NCI-H2029 treated with DMSO at 0.1 percent for 48 hours (cell line): Measurements from ENCODE around the gene FLII.
A peak's percentile ranks its signal among the peaks of the same experiment; 100 is the strongest.

Experiments
- DNase-seq: peaks from one replicate; lab custom pipeline; 2025; lab: John Stamatoyannopoulos, UW

FLII gene

GRCh38 chr17:18241229-18241871, 17.2 kb downstream of the FLII start:
- DNase-seq = no peak

- no peak for DNase-seq
These were observed 18.1 kb downstream of the FLII start for GRCh38 chr17:18240449-18240848.

DNA sequence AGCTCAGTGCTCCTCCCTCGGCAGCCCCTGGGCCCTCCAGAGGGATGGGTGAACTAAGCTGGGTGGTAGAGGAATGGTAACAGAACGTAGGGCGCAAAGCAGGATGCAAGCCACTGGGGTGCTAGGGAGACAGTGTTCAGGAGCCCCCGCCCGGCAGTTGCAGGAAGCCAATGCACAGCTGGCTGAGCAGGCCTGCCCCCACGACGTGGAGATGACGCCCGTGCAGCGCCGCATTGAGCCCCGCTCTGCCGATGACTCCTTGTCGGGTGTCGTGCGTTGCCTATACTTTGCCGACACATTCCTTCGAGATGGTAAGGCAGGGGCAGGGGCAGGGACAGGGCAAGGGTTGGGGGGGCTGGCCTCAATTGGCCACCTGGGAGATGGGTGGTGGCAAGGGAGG, 20.2 kb downstream of the FLII start:
- no peak for DNase-seq

DNA sequence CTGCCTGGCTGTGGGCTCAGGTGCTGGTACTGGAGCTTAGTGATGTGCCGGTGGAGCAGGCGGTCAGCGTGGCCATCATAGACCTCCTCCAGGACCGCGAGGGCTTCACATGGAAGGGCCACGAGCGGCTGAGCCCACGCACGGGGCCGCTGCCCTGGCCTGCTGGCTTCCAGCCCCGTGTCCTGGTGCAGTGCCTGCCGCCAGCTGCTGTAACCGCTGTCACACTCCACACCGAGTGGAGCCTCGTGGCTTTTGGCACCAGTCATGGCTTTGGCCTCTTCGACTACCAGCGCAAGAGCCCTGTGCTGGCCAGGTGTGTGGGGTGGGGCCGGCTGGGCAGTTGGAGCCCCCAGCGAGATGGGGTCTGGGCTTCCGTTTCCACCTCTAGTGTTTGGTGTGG, 21.1 kb downstream of the FLII start:
- no peak for DNase-seq

- DNase-seq = no peak
These were observed 22.0 kb downstream of the FLII start for GRCh38 chr17:18236494-18236893.

DNA sequence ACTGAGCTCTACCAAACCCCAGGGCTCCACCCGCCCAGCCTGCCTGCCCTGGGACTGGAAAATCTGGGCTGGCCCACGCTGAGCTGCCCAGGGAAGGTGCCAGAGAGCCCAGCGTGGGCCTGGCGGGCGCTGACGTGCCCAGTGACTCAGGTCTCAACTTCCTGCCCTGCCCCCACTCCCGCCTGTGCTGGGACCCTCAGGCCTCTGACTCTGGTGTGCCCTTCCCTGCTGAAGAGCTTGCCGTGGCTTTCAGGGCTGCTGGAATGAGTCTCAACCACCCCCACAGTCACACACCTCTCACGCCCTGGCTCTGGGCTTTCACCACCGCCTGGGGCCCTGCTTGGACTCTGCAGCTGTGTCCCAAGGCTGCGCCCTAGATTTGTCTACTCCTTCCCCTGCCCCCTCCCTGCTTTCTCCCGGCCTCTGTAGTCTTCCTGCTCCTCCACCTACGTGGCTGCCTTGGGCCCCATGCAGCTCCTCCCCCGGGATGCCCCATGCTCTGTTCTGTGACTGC, 22.7 kb downstream of the FLII start:
- no peak for DNase-seq

DNA sequence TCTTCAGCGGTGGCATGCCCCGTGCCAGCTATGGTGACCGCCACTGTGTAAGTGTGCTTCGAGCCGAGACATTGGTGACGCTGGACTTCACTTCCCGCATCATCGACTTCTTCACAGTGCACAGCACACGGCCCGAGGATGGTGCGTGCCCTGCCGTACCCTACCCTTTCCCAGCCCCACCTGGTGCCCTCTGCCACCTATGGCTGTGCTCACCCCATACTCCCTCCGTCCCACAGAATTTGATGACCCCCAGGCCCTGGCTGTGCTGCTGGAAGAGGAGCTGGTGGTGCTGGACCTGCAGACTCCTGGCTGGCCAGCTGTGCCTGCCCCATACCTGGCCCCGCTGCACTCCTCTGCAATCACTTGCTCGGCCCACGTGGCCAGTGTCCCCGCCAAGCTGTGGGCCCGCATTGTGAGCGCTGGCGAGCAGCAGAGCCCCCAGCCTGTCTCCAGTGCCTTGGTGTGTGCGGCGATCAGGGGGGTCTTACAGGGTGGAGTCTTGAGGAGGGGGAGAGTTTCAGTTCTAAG, 23.6 kb downstream of the FLII start:
- no peak for DNase-seq

DNA sequence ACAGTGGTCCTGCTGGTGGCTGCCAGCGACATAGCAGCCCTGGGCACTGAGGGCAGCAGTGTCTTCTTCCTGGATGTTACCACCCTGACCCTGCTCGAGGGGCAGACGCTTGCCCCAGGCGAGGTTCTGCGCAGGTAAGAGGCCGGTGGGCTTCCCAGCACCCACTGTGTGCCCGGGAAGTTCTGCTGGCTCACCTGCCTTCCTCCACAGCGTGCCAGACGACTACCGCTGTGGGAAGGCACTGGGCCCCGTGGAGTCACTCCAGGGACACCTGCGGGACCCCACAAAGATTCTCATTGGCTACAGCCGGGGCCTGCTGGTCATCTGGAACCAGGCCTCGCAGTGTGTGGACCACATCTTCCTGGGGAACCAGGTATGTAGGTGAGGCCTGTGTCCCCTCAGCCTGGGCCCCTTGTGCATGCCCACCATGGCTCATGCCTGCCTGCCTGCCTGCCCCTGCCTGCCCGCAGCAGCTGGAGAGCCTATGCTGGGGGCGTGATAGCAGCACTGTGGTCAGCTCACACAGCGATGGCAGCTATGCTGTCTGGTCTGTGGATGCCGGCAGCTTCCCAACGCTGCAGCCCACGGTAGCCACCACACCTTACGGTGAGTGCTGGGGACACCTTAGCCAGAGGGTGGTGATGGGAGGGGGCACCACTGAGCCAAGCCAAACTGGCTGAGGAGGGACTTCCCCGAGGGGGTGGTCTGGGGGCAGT, 24.6 kb downstream of the FLII start:
- DNase-seq = no peak

- DNase-seq = no peak
These were observed 27.4 kb downstream of the FLII start for GRCh38 chr17:18231164-18231563.

GRCh38 chr17:18230288-18231141, 28.0 kb downstream of the FLII start:
- DNase-seq = no peak

DNA sequence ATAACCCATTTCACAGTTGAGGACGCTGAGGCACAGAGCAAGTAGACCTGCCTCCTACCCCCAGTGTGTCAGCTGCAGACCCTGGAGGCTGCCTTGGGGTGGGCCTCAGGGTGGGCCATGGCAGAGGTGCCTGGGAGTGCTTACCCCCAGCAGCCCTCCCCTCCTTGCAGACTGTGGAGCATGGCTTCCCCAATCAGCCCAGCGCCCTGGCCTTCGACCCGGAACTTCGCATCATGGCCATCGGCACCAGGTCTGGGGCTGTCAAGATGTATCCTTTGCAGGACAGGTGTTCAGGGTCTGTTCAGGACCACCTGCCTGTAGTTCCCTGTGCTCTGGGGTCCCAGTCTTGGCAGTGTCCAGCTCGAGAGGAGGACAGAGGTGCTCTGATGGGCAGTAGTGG, 28.8 kb downstream of the FLII start:
- no peak for DNase-seq

DNA sequence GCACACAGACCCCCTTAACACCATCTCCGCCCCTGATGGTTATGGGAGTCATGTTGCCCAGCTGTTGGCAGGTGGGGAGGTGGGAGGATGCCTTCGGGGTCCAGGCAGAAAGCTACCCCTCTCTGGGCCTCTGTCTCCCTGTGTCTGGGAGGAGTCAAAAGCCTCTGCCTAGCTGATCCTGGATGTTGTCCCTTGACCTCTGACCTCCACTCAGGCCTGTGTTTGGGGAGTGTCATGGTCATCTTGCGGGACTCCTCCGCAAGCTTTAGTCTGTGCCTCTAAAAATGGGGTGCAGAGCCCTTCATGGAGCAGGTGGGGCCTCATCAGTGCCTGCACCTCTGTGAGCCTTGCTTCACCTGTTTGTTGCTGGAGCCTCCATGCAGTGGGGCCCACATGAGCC, 29.3 kb downstream of the FLII start:
- no peak for DNase-seq

DNA sequence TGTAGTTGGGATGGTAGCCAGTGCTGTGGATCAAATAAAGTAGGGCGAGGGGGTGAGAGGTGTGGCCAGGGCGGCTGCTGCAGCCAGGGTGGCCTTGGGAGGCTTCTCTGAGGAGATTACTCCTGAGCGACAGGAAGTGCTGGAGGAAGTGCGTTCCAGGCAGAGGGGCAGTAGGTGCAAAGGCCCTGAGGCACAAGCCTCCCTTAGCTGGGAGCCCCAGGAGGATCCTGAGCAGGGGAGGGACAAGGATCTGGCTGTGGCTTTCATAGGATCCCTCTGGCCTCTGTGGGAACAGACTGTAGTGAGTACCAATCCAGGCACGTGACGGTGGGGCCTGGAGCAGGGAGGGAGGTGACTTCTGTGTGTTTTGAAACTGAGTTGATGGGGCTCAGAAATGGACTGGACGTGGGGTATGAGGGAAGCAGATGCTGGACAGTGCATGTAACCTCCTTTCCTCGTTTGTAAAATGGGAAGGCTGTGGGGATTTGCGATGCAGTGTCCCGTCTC, 30.3 kb downstream of the FLII start:
- DNase-seq = no peak

DNA sequence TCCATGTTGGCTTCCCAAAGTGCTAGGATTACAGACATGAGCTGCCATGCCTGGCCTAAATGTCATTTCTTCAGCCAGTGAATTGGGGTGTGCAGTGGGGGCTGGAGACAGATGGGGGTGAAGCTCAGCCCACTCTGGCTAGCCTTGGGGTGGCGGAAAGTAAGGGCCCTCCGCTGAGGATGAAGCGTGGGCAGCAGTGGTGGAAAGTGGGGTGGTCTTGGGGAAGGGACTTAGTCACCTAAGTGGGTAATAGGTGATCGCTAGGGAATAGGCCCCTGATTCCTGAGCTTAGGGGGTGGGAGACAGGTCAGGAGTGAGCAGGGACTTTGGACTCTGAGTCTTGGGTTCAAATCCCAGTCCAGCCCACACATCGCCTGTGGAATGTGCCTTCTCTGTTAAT, 30.9 kb downstream of the FLII start:
- no peak for DNase-seq

DNA sequence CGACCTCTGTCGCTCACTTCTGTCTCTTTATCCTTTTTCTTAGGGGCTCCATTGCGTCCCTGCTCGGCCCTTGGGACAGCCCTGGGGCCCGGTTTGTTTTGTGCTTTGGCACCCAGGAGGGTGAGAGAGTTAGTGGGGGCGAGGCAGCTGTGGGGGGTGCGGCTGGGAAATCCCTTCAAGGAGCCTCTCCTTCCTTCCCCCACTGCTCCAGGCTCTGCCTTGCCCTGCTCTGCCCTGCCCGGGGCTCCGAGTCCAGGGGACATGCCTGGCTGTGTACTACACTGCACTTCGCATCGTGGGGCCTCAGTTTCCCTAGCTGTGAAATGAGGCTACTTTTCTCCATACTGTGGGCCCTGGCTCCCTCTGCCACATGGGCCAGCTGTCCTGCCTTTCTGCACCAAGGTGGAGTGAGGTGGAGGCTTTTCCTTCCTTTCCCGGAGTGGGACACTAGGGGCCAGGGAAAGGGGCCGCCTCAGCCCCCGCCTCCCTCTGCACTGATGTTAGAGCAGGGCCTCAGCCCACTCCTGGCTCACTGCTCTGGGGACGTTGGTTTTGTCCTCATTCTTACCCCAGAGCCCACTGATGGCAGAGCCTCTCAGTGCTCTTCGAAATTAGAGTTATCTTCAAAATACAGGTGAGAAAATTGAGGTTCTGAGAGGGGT, 32.1 kb downstream of the FLII start:
- DNase-seq = no peak

DNA sequence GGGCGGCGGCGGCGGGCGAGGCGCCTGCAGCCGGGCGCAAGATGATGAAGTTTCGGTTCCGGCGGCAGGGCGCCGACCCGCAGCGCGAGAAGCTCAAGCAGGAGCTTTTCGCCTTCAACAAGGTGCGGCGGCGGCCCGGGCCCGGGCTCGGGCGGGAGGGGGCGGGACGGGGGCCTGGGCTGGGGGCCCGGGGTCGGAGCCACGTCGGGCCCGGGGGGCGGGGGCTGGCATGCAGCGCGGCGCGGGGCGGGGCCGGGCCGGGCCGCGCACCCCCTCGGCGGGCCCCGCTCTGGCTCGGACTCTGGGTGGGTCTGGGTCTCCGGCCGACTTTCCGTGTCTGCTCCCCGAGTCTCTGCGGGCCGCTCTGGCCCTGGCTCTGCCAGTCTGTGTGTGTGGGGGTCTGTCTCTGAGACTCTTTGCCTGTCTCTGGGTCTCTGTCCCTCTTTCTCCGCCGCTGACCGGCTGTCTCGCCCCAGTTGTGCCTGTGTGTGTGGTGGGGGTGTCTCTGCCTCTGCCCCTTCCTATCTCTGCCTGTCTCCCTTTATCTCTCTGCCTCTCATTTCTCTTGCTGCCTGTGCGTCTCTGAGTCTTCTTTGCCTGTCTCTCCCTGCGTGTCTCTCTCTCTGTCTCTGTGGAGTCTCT, 32.8 kb downstream of the FLII start:
- no peak for DNase-seq

DNA sequence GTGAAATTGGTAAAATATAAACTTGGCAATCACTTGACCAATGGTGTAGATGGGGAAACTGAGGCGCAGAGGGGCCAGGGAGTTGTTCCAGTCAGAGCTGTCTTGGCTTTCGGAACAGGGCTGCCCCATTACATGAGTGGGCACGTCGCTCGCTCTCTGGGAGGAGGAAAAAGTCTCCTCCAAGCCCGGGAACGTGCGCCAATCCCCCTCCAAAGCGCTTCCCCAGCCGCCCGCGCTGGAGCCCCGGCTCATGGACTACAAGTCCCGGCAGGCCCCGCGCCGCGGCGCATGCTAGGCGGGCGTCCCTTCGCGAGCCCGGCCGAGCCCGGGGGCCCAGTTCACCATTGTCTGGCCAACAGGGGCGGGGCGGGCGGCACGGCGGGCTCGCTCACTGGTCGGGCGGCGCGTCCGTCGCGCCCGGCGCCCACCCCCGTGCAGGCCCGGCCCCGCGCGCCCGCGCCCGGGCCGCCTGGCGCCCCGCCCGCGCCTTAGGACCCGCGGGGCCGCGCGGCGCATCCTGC, 33.4 kb downstream of the FLII start, which contains the start of gene LLGL1:
TSS of gene LLGL1 (plus strand) at position 515 of the 521 bp plus-strand sequence. CDS start 48 bp downstream, outside the sequence.
- DNase-seq = peak; percentile 16

DNA sequence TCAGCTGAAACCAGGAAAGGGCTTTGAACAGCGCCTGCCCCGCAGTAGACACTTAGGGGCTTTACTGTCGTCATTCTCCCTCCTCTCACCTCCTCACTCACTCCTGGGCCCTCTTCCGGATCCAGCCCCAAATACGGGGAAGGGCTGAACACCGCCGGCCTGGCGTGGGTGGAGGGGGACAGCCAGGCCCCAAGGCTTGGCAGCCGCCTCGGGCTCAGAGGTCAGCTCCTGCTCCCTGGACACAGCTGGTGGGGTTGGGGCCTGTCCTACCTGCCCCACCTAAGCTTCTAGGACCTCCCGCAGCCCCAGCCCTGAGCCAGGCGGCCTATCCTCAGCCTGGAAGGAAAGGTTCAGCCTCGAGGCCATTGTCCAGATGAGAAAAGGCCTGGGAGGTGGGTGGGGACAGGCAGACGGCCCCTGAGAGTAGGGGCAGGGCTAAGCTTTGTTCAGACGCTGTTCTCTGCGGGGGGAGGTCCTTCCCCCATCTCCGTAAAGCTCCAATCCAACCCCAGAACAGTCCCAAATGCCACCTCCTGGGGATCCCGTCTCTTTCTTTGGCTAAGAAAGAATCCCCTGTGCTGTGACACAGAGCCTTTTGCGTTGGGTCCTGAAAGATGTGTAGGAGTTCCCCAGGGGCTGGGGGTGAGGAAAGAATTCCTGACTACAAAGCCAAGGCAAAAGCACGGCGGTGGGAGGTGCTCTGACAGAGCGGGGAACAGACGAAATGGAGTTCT, 34.0 kb downstream of the FLII start:
- DNase-seq = no peak

GRCh38 chr17:18224053-18224386, 34.5 kb downstream of the FLII start:
- DNase-seq = no peak

DNA sequence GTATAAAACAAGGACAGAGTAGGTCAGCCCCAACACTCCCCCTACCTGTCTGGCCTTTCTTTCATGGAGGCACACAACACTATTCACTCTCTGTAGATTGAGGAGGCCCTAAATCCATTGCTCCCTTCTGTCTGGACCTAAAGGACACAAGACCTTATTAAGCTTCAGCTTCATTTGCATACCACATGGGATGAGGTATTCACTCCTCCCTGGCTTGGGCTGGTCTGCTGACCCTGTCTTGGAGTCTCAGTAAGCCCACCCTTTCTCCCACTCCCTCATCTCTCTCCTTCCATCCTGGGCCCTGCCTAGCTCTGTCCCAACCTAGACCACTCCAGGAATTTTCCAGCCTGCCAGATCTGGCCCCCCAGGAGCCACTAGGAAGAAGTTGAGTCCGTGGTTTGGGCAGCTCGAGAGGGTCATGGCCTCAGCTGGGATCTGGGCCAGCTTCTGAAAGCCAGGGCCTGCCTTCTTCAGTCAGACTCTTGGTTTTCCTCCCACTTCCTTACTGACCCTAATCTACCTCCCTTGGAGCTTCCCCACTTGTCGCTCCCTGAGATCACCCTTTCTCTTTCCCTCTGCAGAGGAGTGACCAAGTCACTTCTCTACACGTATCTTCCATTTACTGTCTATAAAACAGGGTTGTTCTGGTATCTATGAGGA, 39.7 kb downstream of the FLII start:
- no peak for DNase-seq
